D721Med (cell line): ENCODE measurements around the gene AKR7A2.

ENCODE experiments used
- DNase-seq: peaks from one replicate; pipeline ENCODE4 v3.0.0; 2011; ENCODE audit warnings: low spot score; ENCODE audit not compliant: insufficient read length
- FAIRE-seq: peaks from 2 replicates; lab custom pipeline; 2011; peaks lifted over from hg19 to GRCh38; lab: Jason Lieb, UNC
- TF ChIP-seq, protein P1 (sequence below): IDR thresholded peaks from 2 replicates; pipeline ENCODE4 v1.5.1; 2012; ENCODE audit warnings: mild to moderate bottlenecking, control low read depth; ENCODE audit not compliant: insufficient read depth; ENCODE audit errors: missing control alignments

Gene AKR7A2

DNA sequence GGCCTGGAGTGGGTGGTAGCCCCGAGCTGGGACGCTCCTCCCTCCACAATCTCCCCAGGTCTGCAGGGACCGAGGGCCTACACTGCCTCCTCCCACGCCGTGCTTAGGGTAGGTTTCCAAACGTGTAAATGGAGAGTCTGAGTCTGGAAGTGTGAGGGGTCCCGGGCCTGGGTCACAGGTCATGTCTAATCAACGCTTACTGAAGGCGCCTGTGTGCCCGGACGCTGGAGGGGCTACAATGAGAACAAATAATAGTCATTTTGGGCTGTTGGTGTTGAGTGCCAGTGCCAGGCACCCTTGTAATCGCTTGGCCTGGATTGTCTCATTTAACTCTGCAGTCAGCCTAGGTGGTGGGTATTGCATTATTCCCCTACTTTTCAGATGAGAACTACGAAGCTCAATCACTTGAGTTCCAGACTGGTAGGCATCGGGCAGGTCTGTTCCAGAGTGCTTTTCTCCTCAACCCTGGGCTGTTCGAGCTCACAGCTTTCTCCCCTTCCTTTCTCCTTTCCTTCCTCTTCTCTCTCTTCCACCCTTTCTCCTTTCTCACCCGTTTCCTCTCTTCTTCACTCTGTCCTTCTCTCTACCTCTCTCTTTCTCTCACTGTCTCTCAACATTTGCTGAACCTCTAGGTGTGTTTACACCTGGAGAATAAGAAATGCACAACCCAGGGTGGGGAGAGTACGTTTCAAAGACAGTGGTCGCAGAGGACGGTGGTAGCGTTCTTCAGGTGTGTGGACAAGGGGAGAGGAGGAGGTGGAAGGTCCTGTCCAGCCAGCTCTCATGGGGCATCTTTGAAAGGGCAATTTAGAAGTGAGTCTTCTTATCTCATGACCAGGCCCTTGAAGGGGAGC, 1.1 kb upstream of the AKR7A2 start:
- DNase-seq, result no peak
- TF ChIP-seq, protein P1, sequence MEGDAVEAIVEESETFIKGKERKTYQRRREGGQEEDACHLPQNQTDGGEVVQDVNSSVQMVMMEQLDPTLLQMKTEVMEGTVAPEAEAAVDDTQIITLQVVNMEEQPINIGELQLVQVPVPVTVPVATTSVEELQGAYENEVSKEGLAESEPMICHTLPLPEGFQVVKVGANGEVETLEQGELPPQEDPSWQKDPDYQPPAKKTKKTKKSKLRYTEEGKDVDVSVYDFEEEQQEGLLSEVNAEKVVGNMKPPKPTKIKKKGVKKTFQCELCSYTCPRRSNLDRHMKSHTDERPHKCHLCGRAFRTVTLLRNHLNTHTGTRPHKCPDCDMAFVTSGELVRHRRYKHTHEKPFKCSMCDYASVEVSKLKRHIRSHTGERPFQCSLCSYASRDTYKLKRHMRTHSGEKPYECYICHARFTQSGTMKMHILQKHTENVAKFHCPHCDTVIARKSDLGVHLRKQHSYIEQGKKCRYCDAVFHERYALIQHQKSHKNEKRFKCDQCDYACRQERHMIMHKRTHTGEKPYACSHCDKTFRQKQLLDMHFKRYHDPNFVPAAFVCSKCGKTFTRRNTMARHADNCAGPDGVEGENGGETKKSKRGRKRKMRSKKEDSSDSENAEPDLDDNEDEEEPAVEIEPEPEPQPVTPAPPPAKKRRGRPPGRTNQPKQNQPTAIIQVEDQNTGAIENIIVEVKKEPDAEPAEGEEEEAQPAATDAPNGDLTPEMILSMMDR, result no peak
- FAIRE-seq, result no peak

DNA sequence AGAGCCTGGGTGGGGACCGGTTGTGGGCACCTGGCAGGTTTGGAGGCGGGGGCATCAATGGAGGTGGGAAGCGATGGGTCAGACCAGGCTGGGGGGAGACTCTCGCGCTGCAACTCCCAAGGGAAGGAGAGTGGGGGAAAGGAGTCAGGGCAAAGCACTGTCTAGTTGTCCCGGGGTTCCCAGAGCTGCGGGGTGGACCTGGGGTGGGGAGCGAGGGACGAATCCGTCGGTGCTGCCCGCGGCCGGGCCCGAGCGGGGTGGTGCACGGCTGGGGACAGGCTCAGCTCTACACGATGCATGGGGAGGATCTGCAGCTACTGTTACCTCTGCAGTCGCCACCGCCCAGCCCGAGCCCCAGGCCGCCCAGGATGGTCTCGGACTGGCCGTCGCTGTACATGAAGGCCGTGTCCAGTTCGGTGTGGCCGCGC, 427 bp downstream of the AKR7A2 start:
- TF ChIP-seq, protein P1, result no peak
- no peak for DNase-seq
- no peak for FAIRE-seq

DNA sequence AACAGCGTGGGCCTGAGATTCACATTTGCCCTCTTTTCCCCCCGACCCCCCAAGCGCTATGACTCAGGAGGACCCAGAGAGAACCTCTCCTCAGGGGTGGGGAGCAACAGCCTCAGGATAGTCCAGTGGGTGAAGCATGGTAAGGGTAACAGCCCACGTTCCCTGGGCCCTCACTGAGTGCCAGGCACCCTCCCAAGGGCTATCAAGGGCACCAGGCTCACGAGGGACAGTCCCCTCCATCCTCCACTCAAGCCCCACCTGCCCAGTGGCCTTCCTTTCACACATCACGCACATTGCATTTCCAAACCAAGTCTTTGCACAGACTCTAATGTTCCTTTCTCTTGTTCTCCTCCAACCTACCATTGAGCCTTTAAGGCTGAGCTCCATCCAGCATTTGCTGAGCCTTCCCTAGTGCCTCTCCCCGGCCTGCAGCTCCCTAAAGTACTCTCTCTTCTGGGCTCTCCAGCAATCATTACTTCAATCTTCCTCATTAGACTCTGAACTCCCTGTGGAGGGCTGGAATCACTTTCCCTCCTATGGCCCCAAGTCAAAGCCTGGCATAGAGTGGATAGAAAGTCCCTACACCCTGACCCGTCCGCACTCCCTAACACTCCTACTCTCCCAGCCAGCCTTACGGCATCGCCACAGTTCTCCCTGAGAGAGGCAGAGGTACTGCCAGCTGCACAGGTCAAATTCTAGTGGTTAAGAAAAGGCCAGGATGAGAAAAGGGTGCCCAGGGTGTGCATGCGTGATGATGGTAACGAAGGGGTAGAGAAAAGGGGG, 1.0 kb downstream of the AKR7A2 start:
- DNase-seq (no peak), FAIRE-seq (no peak)
- TF ChIP-seq, protein P1, result no peak

DNA sequence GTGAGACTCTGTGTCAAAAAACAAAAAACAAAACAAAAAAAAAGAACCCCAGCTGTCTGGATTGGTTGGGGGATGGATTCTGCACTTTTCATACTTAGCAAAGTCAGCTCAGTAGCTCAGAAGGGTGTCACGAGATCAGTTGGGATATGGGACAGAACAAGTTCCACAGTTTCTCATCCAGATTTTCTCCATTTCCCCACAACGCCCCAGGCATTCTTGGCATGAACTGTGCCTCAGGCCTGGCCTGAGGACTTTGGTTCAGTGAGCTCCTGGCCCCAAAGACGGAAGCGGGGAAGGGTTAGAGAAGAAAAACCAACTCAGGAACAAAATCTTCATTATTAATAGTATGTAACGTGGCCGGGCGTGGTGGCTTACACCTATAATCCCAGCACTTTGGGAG, 1.9 kb downstream of the AKR7A2 start:
- TF ChIP-seq, protein P1, result no peak
- DNase-seq (no peak), FAIRE-seq (no peak)

DNA sequence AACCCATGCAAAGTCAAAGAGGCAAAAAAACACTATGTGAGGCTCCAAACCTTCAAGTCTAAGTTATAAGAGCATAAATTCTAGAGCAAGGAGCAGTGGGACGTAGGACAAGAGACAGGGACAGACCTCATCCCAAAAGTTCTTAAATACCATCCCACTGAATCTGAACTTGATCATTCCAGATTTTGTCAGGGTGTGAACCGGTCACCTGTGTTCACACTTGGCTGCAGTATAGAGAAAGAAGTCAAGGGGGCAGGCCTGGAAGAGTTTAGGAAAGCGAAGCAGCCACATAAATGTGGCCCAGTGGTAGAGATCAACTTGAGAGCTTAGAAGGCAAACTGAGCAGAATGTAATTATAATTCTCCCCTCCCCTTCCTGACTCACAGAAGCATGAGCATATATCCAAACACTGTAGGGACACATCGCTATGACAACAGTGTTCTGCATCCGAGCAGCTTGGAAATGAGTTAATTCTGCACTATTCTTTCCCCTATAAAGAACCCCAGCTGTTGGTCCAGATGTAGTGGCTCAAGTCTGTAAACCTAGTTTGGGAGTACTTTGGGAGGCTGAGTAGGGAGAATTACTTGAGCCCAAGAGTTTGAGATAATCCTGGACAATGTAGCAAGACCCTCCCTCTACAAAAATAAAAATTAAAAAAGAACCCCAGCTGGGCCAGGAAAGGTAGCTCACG, 2.7 kb downstream of the AKR7A2 start:
- no peak for FAIRE-seq
- TF ChIP-seq, protein P1, result no peak
- DNase-seq, result no peak

DNA sequence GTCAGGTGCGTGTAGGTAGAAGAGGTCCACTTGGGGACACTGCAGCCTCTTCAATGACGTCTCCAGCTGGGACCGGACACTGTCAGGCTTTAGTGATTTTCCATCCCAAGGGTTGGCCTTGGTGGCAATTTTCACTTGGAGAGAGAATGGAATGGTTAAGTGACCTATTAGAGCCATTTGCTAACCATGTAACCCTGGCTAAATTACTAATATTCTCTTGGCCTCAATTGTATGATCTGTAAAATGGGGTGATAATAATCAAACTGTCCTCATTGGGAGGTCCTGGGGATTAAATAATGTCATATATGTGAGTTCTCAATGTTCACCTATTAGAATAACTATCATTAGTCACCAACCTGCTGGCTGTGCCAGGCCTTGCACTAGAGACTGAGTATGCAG, 3.4 kb downstream of the AKR7A2 start:
- TF ChIP-seq, protein P1, result no peak
- FAIRE-seq, result no peak
- no peak for DNase-seq
